NCI-H524 (cell line): Measurements from ENCODE around the gene ABCG1.

ENCODE experiments used
- DNase-seq, 2 experiments: peaks; one replicate each; lab custom pipeline; 2025; lab: John Stamatoyannopoulos, UW

Gene ABCG1

DNA sequence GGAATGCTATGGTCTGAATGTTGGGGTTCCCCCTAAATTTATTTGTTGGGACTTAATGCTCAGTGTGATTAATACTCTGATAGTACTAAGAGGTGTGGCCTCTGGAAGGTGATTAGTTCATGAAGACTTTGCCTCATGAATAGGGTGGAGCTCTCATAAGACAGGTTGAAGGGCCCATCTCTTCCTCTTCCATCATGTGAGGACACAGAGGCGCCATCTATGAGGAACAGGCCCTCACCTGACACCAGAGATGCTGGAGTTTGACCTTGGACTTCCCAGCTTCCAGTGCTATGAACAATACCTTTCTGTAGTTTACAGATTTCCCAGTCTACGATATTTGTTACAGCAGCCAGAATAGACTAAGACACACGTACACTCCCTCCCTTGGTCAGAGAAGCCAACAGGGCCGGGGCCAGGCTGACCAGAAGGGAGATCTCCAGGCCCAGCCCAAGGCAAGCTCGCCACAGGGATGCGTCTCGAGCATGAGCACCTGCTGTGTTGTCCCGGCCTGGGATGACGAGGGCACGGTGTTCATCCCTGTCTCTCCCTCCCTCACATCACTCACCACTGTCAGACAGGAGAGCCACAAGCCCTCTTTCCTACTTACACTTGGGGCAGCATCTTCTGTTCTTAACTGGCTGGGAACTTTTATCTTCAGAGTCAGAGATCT is 4.7 kb upstream of the ABCG1 start:
- no peak for DNase-seq

DNA sequence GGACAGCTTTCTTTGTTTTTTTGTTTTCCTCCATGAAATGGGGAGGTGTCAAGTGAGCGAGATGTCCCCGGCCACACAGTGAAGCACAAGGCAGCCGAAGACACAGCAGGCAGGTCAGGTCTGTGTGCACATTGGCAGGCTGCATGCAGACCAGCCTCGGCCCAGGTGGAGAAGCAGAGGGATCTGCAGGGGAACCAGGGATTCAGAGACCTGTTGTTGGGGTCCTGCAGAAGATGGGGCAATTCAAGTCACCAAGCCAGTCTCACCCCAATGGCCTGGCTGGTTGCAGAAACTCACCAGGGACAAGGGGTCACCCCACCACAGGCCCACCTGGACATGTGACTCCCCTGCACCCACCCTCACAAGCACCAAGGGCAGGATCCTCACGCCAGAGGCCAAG is 4.0 kb upstream of the ABCG1 start:
- DNase-seq, result no peak

DNA sequence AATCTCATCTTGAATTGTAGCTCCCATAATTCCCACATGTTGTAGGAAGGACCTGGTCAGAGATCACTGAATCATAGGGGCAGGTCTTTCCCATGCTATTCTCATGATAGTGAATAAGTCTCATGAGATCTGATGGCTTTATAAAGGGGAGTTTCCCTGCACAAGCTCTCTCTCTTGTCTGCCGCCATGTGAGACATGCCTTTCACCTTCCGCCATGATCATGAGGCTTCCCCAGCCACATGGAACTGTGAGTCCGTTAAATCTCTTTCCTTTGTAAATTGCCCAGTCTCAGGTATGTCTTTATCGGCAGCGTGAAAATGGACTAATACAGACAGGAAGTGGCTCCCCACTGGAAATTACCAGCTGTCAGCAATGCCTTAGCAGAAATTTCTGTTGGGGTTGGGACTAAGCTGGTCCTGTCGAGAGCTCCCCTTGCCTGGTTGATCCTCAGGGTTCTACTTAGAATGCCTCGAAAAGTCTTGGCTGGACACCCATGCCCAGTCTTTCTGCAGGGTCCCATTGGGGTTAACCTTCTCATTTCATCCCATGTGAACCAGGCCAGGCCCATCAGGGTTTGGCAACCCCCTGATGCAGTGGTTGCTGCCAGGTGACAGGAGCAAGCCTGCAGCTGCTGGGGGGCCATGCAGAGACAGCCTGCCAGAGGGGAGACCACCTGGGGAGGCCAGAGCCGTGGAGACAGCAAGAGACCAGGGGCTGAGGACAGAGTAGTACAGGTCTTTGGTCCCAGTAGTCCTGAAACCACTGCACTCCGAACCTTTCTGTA is 2.8 kb upstream of the ABCG1 start:
- no peak for DNase-seq

DNA sequence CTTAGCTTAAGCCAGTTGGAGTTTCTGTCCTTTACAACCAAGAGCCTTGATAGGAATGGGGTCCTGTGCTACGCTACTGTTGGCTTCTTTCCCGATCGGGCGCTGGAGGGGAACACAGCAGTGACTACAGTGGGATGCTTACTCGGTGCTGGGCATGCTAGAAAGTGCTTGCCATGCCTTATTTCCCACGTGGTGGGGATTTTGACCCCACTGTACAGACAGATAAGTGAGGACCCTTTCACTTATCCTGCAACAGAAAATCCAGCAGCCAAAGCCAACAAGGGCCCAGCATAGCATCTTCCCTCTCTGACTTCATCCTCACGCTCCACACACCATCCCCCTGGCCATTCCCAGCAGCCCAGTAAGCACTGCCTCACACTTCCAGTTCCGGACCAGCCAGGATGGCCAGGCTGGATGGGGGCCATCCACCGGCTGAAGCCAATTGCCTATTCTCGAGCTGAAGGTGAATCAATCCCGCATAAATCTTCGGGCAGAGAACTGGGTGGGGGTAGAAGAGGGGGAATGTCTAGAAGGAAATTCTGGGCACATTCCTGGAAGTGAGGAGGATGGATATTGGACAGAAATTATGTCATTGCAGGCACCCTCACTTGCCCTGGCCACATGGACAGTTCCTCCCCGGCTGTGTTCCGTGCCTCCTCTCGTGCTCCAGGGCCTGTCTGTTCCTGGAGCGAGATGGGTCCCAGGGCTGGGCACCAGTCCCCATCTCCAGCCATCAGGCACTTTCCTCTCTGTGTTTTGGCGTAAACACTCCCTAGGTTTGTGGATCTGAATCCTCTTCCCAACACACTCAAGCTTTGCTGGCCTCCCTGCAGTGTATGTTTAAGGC is 2.0 kb upstream of the ABCG1 start:
- DNase-seq, result no peak

DNA sequence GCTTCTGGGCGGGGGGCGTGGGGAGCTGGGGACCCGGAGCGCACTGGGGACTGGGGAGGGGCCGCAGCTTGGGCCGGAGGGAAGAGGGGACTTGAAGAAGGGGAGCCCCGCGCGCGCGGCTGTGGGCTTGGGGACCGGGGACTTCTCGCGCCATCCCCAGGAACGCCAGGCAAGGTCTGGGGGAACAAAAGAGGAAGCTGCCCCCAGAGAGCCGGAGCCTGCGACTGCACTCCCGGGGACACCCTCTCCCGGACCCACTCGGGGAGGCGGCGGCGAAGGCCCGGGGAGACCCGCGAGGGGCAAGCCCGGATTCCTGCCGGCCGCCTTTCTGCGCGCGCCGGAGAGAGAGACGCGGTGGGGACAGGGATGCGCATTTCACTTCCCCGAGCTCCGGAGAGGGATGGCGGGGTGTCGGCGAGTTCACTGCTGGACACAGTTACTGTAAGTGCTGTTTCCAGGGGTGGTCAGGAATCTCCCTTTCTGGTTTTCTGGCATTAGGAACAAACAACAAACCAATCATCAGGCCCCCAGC is 732 bp downstream of the ABCG1 start:
- no peak for DNase-seq

DNA sequence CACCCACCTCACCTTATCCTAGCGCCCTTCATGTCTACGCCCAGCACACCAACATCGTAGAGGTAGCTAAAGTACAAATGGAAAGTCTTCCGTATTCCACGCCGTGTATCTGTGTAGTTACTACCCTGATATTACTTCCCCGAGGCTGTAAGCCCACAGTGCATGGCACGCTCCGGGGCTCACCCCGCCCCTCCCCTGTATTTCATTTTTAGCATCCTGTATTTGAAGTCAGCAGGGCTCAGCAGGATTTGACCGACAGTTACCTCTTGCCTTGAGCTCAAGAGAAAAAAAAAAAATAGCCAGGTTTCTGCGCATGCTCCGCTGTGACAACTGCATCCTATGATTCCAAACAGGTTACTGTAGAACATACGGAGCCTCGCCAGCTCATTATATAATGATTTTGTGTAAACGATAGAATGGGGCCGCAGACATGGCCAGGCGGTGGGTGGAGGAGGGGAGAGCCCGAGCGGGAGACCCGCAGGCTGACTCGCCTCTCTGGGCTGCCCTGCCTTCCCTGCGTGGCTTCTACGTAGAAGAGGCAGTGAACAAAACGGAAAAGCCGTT is 1.3 kb downstream of the ABCG1 start:
- DNase-seq, result peak; percentile 88 to 95

DNA sequence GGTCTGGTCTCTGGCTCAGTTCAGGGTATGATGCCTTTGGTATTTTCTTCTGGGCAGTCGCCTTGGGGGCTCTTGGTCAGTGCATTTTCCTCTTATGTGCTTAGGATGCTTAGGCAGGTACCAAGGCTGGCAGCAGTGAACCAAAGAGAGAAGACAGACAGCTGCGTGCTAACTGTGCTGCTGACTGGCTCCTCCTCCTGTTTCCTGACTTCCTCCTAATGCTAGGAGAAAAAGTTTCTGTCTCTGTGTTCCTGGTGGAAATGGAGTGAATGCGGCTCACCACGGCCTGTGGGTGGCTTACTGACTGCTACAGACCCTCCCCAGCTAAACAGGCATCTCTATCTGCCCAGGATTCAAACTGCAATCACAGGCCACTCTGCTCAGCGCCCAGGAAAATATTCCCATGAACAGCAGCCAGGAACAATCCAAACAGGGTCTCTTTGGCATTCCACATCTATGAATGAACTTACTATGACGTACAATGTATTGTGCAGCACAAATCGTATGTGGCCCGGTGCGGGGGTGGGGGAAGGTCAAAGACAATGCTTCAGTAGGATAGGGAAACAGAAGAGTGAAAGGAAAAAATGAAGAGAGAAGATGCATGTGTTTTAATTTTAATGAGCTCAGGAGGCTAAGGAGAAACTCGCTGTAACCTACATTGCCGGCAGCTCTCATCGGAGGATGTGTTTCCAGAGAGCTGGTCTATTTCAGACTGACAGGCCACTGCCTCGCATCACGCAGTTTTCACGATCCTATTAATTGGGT is 2.8 kb downstream of the ABCG1 start:
- DNase-seq, result no peak

DNA sequence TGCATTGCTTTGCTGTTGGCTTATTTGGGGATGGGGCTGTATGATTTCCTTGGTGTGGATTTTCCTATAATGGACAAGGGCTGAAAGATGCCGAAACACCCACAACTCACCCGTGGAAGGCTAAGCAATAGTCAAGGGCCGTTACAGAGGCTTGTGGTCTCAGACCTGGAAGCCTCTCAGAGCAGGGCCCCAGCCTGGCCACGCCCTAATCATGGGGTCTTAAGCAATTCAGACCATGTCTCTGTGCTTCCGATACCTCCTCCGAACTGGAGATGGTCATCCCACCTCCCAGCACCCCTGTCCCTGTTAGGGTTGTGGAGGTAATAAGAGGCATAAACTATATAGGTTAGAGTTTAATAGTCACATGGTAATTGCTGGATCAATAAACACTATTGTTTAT is 3.4 kb downstream of the ABCG1 start:
- no peak for DNase-seq

DNA sequence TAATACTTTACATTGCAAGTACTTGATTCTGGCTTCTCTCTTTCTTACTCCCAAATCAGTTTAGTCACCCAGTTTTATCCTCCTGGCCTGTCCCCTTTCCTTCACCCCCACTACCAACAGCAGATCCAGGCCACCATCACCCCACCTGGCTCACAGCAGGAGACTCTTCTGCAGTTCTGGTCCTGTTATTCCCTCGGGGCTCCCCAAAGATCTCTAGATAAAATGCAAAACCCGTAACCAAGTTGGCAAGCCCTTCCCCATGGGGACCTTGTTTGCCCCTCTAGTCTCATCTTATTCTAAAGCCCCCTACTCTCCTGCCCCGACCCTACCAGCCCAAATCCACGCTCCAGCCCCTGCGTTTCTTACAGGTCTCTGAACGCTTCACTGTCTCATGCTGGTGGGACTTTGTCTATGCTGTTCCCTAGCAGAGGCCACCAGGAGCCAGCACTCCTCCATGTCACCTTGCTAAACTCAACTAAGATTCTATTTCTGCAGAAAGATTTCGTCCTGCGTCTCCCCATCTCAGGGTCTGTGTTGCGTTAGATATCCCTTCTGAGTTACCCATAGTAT is 4.0 kb downstream of the ABCG1 start:
- DNase-seq, result no peak

DNA sequence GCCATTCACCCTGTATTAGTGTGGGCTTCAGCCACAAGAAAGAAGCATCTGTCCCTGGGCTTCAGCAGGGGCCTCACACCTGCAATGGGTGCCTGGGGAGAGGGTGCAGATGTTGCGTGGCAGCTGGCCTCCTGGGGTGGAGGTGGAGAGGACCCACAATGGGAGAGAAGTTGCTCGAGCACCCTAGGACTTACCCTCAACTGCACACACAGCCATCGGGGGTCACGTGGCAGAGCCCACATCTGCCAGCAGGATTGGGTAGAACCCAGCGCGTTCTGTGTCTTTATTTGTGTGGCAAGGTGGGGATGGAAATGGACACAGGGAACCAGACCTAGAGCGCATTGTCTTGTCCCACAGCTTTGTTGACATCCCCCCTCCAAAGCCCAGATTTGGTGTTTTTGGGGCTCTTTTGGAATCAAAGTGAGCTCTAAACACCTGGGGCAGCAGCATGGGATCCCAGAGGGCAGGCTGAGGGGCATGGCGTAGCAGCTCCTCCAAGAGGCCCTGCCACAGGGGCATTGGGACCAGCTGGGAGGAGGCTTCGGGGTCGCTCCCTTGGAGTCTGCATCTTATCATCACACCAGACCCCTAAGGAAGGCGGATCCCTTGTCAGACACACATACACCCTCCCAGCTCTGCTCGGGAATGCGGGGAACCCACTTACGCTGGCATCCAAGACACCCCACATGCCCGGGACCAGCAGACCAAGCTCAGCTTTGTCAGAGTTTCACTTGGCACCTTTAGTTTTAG is 5.1 kb downstream of the ABCG1 start:
- DNase-seq, result no peak

DNA sequence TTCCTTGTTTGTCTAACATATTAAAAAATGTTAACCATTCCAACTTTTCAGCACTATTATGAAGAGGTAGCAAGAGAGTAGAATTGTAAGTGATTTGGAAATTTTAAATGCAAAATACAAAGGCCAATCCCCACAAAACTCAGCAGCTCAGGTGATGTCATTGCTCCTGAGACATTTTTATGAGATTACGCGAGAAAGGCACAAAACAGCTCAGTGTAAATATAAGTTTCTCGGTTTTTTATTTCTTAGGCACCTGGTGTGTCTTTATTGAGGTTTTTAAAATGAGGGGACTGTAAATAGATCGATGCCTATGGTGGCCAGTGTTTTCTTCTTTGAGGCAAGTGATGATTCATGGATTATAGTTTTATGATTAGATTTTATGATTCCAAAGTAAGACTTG is 6.1 kb downstream of the ABCG1 start:
- no peak for DNase-seq

DNA sequence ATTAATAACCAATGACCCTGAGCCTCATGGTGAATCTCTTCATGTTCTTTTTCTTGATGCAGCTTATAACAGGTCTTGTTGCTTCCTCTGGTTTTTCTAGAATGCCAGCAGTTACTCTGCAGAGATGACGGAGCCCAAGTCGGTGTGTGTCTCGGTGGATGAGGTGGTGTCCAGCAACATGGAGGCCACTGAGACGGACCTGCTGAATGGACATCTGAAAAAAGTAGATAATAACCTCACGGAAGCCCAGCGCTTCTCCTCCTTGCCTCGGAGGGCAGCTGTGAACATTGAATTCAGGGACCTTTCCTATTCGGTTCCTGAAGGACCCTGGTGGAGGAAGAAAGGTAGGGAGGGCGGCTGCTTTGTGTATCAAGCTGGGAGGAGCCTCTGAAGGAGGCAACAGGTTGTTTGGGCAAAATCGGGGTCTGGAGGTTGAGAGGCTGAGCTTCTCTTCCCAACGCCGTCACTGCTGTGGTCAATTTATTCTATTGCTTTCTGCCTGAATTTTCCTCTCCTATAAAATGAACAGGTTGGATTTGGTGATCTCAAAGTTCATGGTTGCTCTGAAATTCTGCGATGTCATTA is 6.7 kb downstream of the ABCG1 start:
- DNase-seq, result no peak

DNA sequence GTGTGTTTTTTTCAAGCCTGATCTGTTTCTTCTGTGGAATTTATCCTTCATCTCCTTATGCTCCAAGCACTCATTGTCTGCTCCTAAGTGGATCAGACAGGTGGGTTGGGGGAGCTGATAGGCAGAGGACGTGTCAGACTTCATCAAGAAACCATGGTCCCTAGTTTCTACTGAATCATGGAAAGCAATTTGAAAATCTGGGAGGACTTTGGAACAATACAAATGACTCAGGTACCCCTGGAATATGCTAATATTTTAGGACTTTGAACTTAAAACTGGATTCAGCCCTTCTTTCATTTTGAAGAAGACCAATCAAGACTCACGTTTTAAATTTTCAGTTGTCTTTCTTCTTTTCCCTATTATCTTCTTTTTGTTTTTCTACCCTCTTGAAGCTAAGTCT is 7.7 kb downstream of the ABCG1 start:
- DNase-seq, result peak in 1 of 2 experiments; percentile 2

DNA sequence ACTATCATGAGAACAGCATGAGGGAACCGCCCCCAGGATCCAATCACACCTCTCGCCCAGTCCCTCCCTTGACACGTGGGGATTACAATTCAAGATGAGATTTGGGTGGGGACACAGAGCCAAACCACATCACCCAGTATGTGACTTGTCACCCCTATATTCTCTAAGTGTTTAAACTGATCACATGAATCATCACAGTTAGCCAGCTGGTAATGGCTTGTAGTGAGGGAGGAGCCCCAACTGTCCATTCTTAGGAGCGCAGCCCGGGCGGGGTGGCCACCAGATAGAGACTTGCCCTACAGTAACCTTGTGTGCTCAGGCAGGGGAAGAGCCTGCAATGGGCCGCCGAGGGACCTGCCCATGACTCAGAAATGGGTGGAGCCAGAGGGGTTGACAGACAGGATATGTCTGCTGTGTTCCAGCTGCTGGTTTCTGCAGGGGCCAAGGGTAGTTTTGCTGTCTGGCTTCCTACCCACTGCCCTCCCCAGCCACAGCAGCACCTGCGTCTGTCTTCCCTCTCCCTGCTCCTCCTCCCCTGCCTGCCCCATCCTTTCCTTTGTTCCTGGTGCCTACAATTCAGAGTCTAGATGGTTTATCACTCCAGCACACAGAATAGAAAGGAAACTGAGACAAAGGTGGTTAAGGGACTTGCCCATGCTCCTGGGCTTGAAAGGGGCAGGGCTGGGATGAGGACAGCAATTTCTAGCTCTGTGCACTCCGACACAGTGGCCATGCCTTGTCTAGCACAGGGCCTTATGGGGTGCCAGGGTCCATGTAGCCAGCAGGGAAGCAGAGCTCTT is 9.2 kb downstream of the ABCG1 start:
- no peak for DNase-seq

DNA sequence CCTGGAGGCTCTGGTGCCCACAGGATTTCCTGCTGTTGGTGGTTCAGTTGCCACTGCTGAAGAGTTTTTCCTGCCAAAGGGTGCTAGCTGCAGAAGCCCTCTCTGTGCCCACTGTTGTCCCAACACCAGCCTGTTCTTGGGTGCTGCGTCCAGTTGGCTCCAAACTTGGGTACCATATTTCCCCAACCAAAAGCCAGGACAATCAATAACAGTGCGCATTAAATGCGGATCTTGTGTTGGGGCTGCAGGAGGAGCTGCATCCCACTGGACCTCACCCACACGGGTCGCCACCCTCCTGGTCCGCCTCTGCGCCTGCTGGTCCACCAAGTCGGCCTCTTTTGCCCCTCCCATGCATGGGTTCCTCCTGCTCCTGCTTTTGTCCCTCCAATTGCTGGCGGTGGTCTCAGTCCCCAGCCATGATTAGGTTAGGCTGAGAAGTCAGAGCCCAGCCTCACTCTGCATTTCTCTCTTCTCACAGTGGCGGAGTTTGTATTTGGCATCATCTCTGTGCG is 9.8 kb downstream of the ABCG1 start:
- DNase-seq, result no peak

DNA sequence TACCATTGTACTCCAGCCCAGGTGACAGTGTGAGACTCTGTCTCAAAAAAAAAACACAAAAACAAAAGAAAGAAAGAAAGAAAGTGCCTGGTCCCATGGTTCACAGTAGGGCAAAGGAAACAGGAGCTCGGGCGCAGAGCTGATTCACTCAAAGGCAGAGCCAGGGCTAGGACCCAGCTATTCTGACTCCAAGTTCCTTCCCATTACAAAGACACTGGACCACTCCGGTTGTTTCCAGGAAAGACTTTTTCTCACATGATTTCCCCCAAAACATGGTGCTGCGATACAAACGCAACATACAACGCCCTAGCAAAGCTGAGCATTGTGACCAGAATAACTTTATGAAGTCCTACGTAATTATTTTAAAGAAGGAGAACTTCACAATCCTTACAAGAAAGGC is 10.7 kb downstream of the ABCG1 start:
- DNase-seq, result no peak

DNA sequence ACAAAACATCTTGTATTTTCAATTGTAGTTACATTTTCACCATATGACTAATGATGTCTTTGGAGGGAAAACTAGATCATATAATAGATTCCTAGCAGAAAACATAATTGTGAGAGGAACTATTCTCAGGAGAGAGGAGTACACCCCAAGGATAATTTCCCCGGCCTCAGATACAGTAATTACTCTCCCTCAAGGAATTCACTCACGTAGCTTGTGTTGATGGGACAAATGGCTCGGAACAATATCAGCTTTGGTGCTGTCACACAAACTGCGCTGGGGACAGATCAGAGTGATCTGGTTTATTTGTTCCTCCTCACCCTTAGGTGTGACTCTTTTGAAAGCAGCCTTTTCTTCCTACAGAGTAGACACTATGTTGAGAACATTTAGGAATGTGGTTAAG is 11.2 kb downstream of the ABCG1 start:
- no peak for DNase-seq

DNA sequence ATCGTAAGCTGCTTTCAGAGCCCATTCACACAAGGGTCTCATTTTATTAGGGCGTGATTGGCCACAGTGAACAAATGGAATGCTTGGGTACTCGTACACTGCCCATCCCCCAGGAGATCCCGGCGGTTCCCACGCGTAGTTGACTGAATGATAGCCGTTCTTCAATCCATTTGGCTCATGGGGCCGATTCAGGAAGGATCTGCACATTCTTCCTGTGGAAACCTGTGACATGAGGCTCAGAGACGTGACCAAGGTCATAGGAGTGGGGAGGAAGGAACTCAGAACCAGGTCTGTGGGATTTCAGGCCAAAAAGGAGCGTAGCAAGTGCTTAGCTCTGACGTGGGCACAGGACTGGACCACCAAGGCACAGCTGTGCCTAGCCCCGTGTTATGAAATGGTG is 11.7 kb downstream of the ABCG1 start:
- no peak for DNase-seq

DNA sequence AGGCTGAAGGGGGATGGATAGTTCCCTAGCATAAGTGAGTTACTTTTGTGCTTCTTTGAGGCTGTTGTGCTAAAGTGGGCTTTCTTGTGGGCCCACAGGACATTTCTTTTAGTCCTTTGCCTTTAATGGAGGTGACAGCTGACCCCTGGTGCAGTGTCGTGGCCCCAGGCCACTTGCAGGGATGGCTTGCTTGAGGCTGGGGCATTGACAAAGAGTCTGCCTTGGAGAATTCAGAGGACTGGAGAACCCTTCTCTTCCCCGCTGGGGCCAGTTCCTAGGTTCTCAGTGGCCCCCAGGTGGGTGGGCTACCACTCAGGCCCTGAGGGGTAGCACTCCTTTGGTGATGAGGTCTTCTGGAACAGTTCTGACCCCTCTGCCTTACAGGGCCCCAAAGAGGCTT is 12.8 kb downstream of the ABCG1 start:
- no peak for DNase-seq
